Right atrium auricular region (tissue), 2 donors: ENCODE measurements around the gene GALNS. TPM values are rescaled to one million over a fixed set of nuclear protein-coding genes. Genes with fewer than 3 reads are reported as not detected.

ENCODE experiments used
- DNase-seq: peaks from one replicate; pipeline ENCODE4 v3.0.0-alpha.2; 2019; ENCODE audit warnings: low spot score
- H3K27ac ChIP-seq, 2 donors: fragments of 200-600 bp; sonication (generic); 1 replicate in 1 of 2; 2 replicates in 1 of 2; pipeline ENCODE4 v1.5.1; 2016 to 2019
- H3K27me3 ChIP-seq, 2 donors: fragments of 200-600 bp; sonication (generic); one replicate each; pipeline versions ENCODE4 v1.5.1 to v1.6.0; 2017 to 2019
- H3K36me3 ChIP-seq: fragments of 200-600 bp; sonication (generic); one replicate; pipeline ENCODE4 v1.5.1; 2016
- H3K4me1 ChIP-seq, 2 donors: fragments of 200-600 bp; sonication (generic); one replicate each; pipeline versions ENCODE4 v1.5.1 to v1.6.0; 2017 to 2019
- H3K4me3 ChIP-seq, 2 donors: fragments of 200-600 bp; sonication (generic); 1 replicate in 1 of 2; 2 replicates in 1 of 2; pipeline ENCODE4 v1.5.1; 2017 to 2019; ENCODE audit warnings: mild to moderate bottlenecking in 1 of 2, moderate library complexity in 1 of 2
- H3K9me3 ChIP-seq, 2 donors: fragments of 200-600 bp; sonication (generic); one replicate each; pipeline ENCODE4 v1.5.1; 2019
- CTCF ChIP-seq, 2 donors: fragments of 200-600 bp; sonication (generic); IDR thresholded peaks; one replicate each; pipeline ENCODE4 v1.5.1; 2019; ENCODE audit warnings: antibody characterized with exemption in 2 of 2
- total RNA-seq, 2 donors: library from RNA; depleted of rRNA; stranded (reverse); fragments of >200 nt; gene quantifications; one replicate each; pipeline ENCODE4 v1.1.0, GENCODE V29; 2016

The GALNS gene
- total RNA-seq, 2 donors from 2014 or later = 12.6 to 18.8 TPM

- no peak for TF ChIP-seq CTCF (IDR thresholded peaks at IDR 0.05)
- Histone ChIP-seq H3K27me3 (no peaks in the 10 kb centered on the region), H3K27ac (no peak overlapping the region), H3K9me3 (no peaks in the 10 kb centered on the region), H3K36me3 (peaks cover 30% of the 10 kb centered on the region), H3K4me1 (no peaks in the 10 kb centered on the region), H3K4me3 (no peak overlapping the region)
- no peak for DNase-seq
Measured at GRCh38 chr16:88841521-88842307, 15.0 kb downstream of the GALNS start.

GRCh38 chr16:88840600-88841215 lies 16.0 kb downstream of the GALNS start:
- Histone ChIP-seq H3K4me3 (no peak overlapping the region), H3K9me3 (no peaks in the 10 kb centered on the region), H3K36me3 (peaks cover 30% of the 10 kb centered on the region), H3K27ac (no peak overlapping the region), H3K4me1 (no peaks in the 10 kb centered on the region), H3K27me3 (no peaks in the 10 kb centered on the region)
- no peak for TF ChIP-seq CTCF (IDR thresholded peaks at IDR 0.05)
- DNase-seq = no peak

GRCh38 chr16:88839745-88840599 lies 16.8 kb downstream of the GALNS start:
- Histone ChIP-seq H3K27me3 (no peaks in the 10 kb centered on the region), H3K4me3 (no peak overlapping the region), H3K4me1 (no peaks in the 10 kb centered on the region), H3K27ac (no peak overlapping the region), H3K9me3 (no peaks in the 10 kb centered on the region), H3K36me3 (peaks cover 32% of the 10 kb centered on the region)
- TF ChIP-seq CTCF (IDR thresholded peaks at IDR 0.05) = no peak
- no peak for DNase-seq

GRCh38 chr16:88839026-88839529 lies 17.7 kb downstream of the GALNS start:
- peaks cover 34% of the 10 kb centered on the region for H3K36me3 ChIP-seq
- no peaks in the 10 kb centered on the region for H3K9me3 ChIP-seq

More at GRCh38 chr16:88839026-88839529, 17.7 kb downstream of the GALNS start:
- Histone ChIP-seq H3K27ac (no peak overlapping the region), H3K27me3 (no peaks in the 10 kb centered on the region), H3K4me3 (no peak overlapping the region), H3K4me1 (no peaks in the 10 kb centered on the region)
- no peak for TF ChIP-seq CTCF (IDR thresholded peaks at IDR 0.05)
- no peak for DNase-seq
